GM18858 (cell line): ENCODE measurements around the gene FCHO2.
"Not testable (repeated sequence)": the region's sequence is repeated elsewhere in the genome, so short reads cannot be mapped to it uniquely, and the experiment has no call there.

Experiments
- ATAC-seq: cut with Tn5 transposase; IDR thresholded peaks from one replicate; pipeline ENCODE4 v1.9.1; 2021; ENCODE audit not compliant: unreplicated experiment

FCHO2 gene, protein sequence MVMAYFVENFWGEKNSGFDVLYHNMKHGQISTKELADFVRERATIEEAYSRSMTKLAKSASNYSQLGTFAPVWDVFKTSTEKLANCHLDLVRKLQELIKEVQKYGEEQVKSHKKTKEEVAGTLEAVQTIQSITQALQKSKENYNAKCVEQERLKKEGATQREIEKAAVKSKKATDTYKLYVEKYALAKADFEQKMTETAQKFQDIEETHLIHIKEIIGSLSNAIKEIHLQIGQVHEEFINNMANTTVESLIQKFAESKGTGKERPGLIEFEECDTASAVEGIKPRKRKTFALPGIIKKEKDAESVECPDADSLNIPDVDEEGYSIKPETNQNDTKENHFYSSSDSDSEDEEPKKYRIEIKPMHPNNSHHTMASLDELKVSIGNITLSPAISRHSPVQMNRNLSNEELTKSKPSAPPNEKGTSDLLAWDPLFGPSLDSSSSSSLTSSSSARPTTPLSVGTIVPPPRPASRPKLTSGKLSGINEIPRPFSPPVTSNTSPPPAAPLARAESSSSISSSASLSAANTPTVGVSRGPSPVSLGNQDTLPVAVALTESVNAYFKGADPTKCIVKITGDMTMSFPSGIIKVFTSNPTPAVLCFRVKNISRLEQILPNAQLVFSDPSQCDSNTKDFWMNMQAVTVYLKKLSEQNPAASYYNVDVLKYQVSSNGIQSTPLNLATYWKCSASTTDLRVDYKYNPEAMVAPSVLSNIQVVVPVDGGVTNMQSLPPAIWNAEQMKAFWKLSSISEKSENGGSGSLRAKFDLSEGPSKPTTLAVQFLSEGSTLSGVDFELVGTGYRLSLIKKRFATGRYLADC

DNA sequence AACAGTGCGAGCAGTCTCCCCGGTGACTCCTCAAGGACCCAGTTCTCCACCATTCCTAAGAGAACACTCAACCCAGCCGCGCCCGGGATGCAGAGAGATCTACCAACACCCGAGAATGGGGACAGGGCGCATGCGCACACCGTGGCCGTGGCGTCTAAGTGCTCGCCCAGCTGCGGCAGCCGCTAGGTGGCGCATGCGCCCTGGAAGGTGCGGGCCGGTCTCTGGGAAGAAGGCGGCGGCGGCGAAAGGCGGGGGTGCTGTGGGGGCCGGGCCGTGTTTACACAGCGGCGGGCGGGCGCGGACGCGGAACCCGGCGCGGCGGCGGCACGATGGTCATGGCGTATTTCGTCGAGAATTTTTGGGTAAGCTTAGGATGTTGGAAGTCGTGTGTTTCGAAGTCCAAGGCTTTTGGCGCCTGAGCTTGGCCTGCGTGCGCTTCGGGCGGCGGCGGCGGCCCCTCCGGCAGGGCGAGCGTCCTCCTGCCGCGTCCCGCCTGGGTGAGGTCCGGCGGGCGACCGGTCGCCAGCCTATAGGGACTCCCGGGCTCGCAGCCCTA, at the start of gene FCHO2:
Gene FCHO2, plus strand, starts transcription at position 274 of the 556 bp plus-strand sequence. Its CDS starts 56 bp downstream, at position 330.
- peak; percentile 79 for ATAC-seq

DNA sequence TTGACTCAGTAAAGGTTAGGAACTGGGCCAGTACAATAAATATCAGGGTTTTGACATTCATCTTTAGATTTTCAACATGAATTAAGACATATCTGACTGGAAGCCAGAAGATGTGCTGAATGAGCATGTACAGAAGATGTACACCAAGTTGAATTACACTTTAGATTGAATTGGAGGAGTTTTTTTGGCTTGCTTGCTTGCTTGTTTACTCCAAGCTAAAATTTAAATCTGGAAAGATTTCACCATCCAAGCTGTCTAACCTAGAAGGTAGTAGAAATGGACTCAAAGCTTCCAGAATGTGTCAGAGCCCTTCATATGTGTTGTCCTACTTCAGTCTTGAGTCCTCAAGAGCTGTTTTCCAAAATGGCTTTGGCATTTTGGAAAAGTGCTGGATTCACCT, 49.0 kb upstream of the FCHO2 start:
- ATAC-seq = no peak

DNA sequence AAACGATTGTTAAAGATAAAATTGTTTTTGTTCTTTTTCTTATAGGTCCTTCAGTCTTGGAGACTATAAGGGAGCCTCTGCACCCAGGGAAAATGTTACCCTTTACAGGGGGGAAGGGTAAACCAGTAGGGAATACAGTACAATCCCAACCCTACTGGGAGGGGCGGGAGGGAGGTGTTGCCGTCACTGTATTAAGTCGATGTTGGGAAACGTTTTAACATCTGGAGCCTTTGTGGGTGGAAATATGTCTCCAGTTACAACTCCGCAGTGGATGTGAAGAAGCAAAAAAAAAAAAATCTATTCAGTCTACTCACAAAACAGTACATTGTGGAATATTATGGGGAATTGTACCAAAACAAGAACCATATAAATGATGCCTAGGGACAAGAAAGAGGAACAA, 47.2 kb upstream of the FCHO2 start:
- ATAC-seq = no peak

DNA sequence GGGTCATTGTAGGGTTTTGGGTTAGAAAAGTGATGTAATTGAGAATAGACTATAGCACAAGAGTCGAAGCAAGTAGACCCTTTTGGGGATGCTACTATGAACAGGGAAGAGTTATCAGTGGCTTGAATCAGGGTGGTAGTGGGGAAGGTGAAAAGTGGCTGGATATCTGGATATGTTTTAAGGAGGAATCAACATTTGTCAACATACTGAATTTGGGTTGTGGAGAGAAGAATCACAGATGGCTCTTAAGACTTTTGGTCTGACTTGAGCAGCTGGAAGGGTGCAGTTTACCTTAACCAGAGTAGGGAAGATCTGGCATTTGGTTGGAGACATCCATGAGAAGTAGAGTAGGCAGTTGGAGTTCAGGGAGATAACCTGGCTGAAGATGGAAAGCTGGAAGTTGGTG, 38.5 kb upstream of the FCHO2 start:
- ATAC-seq = no peak

DNA sequence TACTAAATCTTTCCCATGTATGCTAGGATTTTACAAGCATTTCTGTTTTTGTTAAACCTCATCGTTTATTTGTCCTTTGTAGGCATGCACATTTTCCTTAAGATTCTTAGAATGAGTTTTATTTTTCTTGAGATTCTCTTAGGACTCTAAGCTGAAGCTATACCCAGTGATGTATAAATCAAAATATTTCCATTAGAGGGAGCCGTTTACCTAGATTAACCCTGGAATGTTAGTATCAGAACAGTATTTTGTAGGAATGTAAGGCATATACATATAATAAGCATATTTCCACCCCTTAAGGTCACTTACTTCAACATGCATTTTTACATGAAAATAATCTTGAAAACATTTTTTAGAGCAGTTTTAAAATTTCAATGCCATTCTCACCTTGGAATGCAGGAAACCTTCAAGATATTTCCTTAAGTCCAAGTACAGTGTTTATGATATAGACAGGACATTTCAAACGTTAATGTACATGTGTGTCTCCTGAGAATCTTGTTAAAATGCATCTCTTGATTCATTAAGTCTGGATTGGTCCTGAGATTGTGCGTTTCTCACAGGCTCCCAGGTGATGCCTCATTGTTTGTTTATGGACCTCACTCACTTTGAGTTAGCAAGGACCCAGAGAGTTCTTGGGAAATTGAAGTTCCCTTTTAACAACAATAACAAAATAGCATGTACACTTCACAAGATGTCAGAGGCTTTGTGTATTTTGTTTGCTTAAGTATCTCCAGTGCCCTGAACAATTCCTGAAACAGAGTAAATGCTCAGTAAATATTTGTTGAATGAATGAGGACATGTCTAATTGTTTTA, 34.9 kb upstream of the FCHO2 start:
- no peak for ATAC-seq

DNA sequence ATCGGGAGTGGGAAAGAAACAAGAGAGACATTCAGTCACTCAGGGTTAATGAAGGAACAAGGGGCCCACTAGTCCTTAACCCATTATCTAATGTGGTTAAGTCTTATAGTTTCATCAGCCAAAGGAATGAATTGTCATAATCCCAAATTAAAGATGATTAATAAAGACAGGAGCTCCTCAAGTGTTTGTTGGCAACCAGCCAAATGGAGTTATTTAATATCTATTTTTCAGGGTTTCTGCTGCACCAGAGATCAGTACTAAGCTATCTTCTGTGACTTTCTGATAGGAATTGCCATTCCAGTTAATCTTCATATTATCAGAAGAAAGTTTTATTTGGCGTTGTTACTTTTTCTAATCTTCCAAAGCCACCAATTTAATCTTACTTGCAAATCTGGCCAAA, 34.0 kb upstream of the FCHO2 start:
- ATAC-seq = no peak

DNA sequence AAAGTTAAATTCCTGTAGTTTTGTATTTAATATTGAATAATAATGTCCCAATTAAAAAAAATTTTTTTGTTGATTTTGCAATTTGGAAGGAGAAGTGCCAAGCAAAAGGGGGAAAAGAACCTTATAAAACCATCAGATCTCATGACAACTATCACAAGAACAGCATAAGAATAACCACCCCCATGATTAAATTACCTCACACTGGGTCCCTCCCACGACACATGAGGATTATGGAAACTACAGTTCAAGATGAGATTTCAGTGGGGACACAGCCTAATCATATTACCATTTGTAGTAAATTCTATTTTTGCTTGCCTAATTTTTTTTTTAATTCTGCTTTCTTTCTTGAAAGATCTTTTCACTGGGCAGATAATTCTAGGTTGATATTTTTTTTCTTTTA, 33.4 kb upstream of the FCHO2 start:
- no peak for ATAC-seq

DNA sequence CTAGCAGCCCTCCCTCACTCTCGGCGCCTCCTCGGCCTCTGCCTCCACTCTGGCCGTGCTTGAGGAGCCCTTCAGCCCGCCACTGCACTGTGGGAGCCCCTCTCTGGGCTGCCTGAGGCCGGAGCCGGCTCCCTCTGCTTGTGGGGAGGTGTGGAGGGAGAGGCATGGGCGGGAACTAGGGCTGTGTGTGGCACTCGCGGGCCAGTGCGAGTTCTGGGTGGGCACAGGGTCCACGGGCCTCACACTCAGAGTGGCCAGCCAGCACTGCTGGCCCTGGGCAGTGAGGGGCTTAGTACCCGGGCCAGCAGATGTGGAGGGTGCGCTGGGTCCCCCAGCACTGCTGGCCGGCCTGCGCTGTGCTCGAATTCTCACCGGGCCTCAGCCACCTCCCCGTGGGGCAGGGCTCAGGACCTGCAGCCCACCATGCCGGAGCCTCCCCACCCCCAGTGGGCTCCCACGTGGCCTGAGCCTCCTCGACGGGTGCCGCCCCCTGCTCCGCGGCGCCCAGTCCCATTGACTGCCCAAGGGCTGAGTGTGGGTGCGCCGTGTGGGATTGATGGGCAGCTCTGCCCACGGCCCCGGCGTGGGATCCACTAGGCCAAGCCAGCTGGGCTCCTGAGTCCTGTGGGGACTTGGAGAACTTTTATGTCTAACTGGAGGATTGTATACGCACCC, 30.4 kb upstream of the FCHO2 start:
- ATAC-seq = no peak

DNA sequence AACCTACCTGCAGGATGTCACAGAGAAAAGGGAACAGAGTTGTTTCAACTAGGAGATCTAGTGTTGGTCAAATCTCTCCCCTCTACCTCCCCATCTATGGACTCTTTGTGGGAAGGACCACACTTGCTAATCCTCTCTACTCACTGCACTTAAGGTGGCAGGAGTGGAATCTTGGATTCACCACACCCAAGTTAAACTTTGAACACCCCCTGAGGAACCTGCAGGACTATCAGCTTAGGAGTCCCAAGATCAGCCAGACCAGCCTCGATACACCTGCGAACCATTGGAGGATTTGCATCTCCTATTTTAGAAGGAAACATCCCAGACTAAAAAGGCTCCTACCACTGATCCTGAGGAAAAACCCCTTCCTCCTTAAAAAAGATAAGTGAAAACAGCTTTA, 23.2 kb upstream of the FCHO2 start:
- not testable (repeated sequence) for ATAC-seq

DNA sequence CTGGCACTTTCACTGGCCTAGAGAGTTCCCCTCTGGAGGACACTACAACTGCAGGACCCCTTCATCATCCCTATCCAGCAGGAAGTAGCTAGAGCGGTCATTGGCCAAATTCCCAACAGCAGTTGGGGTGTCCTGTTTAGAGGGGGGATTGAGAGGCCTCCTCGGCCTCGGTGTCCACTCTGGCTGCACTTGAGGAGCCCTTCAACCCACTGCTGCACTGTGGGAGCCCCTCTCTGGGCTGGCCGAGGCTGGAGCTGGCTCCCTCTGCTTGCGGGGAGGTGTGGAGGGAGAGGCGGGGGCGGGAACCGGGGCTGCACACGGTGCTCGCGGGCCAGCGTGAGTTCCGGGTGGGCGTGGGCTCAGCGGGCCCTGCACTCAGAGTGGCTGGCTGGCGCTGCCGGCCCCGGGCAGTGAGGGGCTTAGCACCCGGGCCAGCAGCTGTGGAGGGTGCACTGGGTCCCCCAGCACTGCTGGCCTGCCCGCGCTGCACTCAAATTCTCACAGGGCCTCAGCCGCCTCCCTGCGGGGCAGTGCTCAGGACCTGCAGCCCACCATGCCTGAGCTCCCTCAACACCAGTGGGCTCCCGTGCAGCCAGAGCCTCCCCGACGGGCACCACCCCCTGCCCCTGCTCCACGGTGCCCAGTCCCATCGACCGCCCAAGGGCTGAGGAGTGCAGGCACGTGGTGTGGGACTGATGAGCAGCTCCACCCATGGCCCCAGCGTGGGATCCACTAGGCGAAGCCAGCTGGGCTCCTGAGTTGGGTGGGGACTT, 20.7 kb upstream of the FCHO2 start:
- not testable (repeated sequence) for ATAC-seq

DNA sequence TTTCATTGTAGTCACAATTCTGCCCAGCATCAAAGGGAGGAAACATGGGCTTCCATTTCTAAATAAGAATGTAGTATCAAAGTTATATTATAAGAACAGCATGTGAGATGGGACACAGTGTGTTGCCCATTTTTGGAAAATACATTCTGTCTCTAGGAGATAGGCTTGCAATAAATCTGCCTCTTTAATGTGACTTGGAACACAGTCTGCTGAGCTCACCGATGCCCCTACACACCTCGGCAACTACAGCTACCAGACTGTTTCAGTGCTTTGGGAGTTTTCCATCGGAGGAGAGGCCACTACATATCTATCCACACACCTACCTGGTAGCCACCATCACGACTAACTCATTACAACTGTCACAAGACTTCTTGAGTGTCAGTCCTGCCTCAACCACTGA, 18.9 kb upstream of the FCHO2 start:
- no peak for ATAC-seq

DNA sequence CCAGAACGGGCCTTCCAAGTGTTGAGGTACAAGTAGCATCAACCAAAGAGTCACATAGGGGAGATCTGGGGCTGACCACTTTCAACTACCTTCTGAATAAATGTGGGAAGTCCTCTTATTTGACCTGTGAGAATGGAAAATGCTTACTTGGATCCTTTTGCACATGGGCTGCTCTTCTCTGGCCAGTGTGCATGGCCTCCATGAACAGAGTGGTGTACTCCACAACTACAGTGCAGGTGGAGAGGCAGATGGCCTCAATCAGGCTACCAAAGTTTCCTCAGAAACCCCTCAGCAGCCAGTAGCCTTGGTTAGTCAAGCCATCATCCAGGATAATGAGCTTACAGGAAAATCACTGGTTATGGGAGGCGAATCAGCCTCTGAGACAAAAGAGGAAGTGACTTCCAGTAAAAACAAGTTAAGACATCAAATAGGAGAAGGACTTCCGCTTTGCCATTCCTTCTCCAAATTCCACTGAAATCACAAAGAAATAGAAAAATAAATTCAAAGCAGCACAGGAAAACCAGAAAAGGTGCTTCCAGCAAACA, 18.3 kb upstream of the FCHO2 start:
- ATAC-seq = no peak

DNA sequence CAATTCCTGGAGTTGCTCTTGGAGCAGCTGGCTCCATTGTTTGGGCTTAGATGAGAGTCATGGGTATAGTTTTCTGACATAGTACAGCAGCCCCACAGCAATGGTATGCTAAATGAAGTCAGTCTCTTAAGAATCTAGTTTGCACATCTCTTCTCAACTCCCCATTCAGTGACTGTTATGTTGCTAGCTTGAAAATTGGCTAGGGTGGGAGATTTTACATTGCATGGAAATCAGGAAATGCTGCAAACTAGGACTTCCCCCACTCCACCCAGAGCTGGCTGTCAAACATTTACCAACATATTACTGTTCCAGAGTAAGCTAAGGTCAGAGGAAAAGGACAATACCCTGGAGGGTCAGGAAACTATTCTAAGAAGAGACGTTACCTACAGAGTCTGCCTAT, 17.6 kb upstream of the FCHO2 start:
- ATAC-seq = no peak

DNA sequence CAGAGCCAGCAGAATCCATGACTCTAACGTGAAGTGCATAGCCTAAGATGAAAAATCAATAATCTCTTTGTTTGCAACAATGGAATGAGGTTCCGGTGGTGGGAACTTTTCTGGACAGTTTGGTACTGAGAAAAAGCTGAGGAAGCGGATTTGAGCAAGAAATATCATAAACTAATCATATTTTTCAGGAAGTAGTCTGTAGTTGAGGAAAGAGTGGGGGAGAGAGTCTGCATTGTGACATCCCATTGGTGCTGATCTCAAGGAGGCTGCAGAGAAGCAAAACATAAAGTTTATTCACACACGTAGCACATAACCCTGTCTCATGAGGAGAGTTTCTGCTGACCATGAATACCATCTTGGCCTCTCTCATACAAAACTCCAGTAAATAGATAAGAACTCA, 15.8 kb upstream of the FCHO2 start:
- no peak for ATAC-seq

DNA sequence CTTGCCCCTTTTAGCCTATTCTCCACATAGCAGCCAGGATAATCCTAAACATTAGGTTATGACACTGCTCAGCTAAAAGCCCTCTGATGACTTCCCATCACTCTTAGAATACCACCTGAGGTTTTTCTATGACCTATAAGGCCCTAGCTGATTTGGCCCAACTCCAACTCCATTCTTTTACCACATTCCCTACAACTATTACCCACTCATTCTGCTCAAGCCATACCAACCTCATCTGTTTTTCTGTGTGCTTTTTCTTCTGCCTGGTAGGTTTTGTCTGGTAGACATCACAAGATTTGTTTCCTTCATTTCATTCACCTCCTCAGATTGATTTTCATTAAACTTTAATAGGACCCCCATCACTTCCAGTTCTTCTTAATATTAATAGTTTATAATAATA, 12.5 kb upstream of the FCHO2 start:
- ATAC-seq = no peak

DNA sequence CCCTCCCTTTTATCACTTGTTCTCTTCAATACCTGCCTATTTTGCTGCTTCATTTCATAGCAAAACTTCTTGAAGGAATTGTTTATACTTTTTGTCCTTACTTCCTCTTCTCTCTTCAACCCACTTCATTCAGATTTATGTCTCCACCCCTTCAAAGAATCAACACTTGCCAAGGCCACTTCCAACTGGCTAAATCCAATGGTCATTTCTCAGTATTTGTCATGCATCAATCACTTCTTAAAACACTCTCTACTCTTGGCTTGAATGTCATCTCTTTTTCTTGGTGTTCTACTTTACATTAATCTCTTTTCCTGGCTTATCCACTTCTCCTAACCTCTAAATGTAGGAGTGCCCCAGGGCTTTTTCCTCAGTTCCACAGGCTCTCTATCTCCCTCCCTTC, 8.3 kb upstream of the FCHO2 start:
- no peak for ATAC-seq

DNA sequence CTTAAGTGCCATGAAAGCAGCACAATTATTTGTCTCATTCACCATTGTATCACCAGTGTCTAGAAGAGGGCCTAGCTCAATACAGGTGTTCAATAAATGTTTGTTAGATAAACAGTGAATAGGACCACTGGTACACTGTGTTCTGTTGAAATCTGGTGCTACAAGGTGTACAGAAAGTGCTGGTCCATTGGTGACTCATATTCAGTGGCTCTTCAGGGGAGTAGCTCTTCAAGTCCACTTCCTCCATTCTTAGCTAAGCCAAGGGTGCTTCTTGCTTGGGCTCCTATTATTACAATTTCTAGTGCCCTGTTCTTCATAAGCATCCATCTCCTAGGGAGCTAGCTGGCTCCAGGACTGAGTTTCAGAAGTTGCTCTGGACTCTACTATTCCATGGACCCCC, 6.4 kb upstream of the FCHO2 start:
- ATAC-seq = no peak

DNA sequence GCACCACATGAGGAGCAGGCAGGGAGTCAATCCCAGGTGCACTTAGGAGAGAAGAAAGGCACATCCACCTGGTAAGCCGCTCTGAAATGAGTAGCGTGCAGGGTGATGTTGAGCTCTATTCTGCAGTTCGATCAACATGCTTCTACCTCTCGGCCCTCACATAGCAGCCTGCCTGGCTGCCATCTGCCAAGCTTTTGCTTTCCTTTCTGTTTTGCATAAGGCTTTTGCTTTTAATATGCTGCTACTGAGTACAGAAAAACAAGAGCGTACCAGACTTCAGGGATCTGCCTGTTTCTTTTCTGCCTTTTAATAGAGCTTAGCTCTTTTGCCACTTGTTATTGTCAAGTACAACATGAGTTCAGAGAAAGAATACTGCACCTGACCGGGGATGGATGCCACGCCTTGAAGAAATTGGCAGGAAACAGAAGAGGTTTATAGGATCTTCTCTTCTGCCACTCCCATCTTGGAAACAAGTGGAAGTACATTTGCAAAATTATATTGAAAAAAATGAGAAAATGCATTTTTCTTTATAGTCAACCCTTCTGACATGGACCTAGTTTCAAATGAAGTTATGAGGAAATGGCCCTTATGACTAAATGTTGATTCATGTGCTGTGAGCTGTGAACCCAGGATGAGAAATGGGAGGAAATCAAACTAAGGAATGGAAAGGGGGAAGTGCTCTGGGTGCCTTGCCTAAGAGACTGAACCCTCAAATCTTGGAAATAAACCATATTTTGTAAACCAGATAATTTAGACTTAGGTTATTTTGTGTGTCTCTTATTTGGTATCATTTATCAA, 4.0 kb upstream of the FCHO2 start:
- no peak for ATAC-seq

DNA sequence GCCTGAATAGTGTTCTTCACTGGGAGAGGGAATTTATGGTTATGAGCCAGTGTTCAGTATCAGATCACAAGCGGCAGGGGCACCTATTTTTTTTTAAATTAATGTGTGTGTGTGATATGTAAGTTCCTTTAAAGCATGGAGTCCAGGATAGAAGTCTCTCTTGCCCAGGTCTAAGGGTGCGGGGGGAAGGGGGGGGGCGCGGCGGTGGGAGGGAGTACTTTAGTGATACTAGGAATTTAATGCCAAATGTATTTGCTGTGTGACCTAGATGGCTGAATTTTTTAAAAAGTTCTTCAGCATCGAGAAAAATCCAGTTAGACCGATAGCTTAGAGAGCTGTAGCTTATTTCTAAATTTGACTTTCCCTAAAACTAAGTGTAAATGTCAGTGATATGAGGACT, 1.5 kb upstream of the FCHO2 start:
- ATAC-seq = no peak
